GM21447 (cell line): ENCODE results near the gene CTPS2.
"Not testable (repeated sequence)": the region's sequence is repeated elsewhere in the genome, so short reads cannot be mapped to it uniquely, and the experiment has no call there.

Source experiments
- ATAC-seq: cut with Tn5 transposase; IDR thresholded peaks from one replicate; pipeline ENCODE4 v1.9.1; 2021; ENCODE audit not compliant: unreplicated experiment

The CTPS2 gene

GRCh38 chrX:16658284-16658683 is 54.2 kb downstream of the CTPS2 start:
- no peak for ATAC-seq

GRCh38 chrX:16654093-16654492 is 58.4 kb downstream of the CTPS2 start:
- no peak for ATAC-seq

- ATAC-seq: no peak
Measured at GRCh38 chrX:16653424-16653823, 59.0 kb downstream of the CTPS2 start.

DNA sequence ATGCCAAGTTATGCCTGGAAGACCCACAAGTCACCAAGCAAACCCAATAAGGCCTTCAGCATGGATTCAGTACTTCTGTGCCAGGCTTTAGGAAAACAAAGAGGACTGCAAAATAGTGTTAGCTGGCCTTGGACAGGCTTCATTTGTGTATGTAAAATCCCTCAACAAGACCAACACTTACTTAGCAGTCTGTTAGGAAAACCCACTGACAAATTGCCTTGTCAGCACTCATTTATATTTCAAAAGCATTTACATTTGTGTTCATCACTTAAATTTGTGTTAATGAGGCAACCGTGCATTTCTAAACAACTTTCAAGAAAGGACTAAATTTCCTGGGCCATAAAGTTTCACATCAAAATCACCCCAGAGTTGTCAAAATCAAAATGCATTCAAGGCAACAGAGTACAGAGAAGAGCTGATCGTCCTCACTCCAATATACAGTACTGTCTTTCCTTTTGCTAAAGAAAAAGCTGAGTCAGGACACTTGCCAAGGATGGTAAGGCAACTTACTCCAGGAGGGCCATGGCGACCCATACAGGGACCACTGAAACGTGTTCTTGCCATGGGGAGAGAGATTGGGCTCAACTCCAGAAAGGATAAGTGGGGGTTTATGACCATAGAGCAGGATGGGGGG is 61.0 kb downstream of the CTPS2 start:
- no peak for ATAC-seq

DNA sequence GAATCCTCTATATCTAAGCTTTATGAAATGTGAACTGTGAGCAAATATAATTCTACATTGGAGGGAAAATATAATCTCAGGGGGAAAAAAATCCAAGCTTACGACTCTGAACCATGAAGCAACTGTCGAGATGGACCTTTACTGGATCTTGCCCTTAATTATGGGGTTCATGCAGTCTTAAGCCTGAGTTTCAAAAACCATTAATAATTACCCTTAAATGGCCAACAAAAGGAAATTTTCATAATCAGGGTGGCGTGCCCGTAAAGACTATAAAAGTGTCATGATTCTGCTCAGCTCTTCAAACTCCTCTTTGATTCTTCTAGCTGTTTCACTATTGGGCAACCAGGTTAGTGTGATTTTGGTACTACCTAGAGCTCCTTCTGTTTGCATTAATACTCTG is 62.6 kb downstream of the CTPS2 start, which contains the start of gene S100G:
Gene S100G (plus strand): TSS at position 301 of the 400 bp plus-strand sequence. CDS start 849 bp downstream, outside the sequence.
- no peak for ATAC-seq

GRCh38 chrX:16646366-16647138 is 65.9 kb downstream of the CTPS2 start:
- ATAC-seq: no peak

DNA sequence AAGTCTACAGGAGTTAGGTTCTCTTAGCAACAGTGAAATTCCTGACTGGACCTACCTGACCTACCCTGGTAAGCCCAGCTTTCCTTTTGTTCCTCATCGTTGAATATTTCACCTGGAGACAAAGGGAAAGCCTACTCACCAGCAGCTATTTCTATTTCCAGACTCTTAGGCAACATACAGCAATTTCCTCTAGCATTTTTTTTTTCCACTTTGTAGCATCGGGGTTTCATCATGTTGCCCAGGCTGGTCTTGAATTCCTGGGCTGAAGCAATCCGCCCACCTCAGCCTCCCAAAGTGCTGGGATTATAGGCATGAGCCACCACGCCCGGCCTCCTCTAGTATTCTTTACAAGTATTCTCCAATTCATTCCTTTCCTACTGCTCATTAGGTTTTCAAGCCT is 69.3 kb downstream of the CTPS2 start:
- no peak for ATAC-seq

DNA sequence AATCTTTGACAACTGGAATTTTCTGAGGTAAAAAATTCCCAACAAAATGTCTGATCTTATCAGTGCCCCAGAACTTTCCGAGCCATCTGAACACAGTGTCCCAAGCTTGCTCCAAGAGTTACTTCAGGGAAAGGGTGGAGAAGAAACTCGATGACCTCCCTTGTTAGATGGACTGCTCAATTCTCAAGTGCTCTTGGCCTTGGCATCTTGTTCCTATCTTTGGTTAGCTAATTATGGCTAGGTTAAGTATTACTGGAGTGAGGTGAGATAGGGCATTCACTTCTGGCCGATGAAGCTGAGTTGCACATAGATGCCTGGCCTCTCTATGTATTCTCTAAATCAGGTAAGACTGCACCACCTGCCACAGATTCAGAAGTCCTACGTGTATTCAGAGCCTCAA is 71.6 kb downstream of the CTPS2 start:
- no peak for ATAC-seq

- no peak for ATAC-seq
Measured at GRCh38 chrX:16639966-16640365, 72.5 kb downstream of the CTPS2 start.

DNA sequence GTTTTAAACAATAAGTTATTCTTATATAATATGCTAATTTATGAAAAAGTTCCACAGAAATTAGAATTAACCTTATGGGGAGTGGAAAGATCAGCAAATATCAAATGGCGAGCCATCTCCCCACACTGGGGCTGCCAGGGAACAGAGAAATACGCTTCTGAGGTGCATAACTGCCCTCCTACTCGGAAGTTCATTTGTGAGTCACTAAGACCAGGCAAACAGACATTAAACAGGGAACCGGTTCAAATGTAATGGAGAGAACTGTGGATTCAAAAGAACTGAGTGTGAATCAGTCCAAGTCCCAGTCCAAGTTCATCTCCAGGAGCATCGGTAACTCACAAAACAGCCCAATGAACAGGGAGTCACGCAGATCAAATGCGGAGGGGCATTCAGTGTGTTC is 73.9 kb downstream of the CTPS2 start:
- no peak for ATAC-seq

DNA sequence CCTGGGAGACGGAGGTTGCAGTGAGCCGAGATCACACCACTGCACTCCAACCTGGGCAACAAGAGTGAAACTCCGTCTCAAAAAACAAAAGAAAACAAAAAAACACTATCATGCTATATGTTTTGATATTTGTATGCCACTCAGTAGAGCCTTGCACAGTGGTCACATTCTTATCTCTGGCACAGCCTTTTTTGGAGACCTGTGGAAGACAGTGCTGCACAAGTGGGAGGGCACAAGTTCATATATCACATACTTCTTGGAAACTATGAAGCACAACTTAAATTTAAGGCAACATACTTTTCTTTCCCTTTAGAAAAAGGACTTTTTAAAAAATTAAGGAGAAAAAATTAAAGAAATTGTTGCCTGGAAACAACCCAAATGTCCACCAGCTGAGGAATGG is 76.9 kb downstream of the CTPS2 start:
- no peak for ATAC-seq

DNA sequence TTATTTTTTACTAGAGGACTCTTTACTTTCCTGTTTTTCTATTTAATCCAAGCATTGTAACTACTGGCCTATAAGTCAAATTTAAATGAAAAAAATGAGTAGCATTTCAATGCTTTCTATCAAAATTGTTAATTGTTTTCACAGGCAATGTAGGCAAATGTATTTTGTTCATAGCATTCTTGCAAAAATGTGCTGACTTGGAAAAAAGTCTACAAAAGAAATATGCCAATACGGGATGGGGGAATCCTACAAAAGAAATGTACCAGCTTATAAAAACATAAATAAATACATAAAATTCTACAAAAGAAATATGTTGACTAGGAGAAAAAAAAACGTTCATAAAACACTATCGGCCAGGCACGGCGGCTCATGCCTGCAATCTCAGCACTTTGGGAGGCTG is 77.4 kb downstream of the CTPS2 start:
- ATAC-seq: no peak

DNA sequence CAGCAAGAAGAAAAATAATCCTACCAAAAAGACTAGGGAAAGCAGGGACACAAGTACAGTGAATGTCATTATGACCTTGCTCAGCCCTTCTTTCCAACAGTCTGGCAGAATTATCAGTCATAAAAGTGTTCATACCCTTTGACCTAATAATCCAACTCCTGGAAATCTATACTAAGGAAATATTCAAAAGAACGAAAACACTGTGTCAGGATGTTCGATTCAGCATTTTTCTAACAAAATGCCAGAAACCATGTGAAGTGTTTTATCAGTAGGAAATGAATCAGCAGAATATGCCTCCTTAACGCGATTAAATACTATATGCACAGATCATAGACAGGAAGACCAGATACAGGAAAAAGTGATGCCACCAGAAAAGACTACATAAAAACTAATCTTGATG is 78.7 kb downstream of the CTPS2 start:
- no peak for ATAC-seq

DNA sequence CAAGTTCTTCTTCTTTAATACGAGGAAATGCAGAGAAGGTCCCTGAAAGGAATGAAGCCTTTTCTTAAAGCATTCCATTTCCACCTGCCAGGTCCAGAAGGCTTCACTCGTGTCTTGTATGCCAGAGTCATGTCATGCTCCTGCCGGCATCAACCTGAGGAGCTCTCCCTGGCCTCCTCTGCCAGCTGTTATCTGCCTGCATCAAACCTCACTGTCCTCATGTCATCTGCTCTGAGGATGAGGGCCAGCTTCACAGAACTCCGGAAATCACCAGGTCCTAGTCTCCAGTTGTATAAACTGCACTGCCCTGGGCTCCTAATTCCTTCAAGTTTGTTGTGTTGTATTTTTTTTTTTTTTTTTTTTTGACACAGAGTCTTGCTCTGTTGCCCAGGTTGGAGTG is 82.6 kb downstream of the CTPS2 start:
- ATAC-seq: no peak

- no peak for ATAC-seq
Measured at GRCh38 chrX:16628946-16629595, 83.4 kb downstream of the CTPS2 start.

DNA sequence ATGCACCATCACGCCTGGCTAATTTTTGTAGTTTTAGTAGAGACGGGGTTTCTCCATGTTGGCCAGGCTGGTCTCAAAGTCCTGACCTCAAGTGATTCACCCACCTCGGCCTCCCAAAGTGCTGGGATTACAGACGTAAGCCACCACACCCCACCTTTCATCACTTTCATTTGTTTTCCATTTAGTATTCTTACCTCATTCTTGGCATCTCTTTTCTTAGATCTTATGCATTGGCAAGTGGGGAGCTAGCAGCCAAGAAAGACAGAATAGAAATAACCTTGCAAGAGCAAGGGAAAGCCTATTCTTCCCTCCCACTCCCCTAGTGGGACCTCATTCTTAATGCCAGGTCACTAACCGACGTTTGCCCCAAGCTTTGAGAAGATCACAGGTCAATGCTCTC is 84.0 kb downstream of the CTPS2 start:
- ATAC-seq: not testable (repeated sequence)

GRCh38 chrX:16619024-16619423 is 93.4 kb downstream of the CTPS2 start:
- ATAC-seq: no peak

GRCh38 chrX:16618422-16618821 is 94.0 kb downstream of the CTPS2 start:
- no peak for ATAC-seq

DNA sequence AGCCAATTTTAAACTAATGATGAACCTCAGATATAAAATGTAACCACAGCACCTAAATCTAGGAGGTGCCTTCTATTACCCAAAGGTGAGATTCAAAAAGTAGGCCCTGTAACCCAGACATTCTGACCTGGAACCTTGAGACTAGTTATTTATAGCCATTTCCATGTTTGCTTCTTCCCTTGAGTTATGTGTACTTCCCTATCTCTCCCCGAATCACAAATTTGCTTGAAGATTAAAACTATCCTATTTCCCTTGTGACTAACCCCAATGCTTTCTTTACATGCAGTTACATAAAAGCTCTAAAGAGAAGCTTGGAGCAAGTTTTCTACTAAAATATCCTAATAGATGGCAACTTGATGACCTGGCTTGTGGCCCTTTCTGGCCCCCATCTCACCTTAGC is 95.1 kb downstream of the CTPS2 start:
- ATAC-seq: no peak

DNA sequence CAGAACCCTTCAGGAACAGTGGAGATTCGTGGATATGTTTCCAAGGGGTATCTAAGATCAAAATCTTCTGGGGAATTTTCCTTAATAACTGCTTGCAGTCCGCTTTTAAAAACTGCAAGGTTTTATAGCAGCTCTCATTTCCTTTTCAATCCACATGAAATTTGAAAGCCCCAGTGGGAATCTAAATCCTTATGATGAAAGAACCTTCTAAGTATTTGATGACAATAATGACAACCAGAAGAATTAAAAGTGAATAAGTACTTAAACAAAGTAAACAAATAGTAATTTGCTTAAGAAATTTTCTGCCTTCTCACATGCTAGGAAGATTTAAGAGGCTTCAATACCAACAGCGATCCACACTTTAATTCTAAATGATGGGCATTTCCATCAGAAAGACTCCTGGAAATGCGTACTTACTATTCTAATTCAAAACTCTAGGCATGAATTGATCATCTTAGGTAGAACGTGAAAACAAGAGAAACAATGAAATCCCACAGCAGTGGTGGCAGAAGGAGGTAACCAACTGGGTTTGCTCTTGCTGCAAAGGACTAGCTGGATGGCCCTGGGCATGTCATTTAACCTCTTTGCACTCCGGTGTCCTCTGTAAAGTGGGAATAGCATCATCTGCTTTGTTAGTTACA is 100.1 kb downstream of the CTPS2 start:
- no peak for ATAC-seq

GRCh38 chrX:16610654-16611053 is 101.8 kb downstream of the CTPS2 start:
- not testable (repeated sequence) for ATAC-seq
